AG04449 (cell line): ENCODE data around the gene AHNAK.
A peak's percentile ranks its signal among the peaks of the same experiment; 100 is the strongest.

ENCODE experiments used
- CTCF ChIA-PET: fragments of 350-600 bp; formaldehyde crosslinking; extraction: SDS; loops from one replicate; lab custom pipeline; 2021; ENCODE audit warnings: antibody characterized with exemption; lab: Yijun Ruan, JAX
- POLR2A ChIA-PET: fragments of 400-600, 350-600 bp; formaldehyde crosslinking; extraction: SDS; loops from one replicate; lab custom pipeline; 2020; ENCODE audit warnings: antibody characterized with exemption, inconsistent platforms; lab: Yijun Ruan, JAX
- DNase-seq: peaks from one replicate; pipeline ENCODE4 v3.0.0-alpha.2; 2010; ENCODE audit warnings: low read depth, low spot score
- H3K4me3 ChIP-seq: 2 replicates; pipeline ENCODE4 v1.5.1; 2011; ENCODE audit warnings: low read depth, mild to moderate bottlenecking, control low read depth, low read length
- TF ChIP-seq, protein P1 (sequence below): IDR thresholded peaks from one replicate; pipeline ENCODE4 v1.5.1; 2011; ENCODE audit warnings: mild to moderate bottlenecking, moderate library complexity, low read length, control low read depth, inconsistent platforms; ENCODE audit not compliant: insufficient read depth; ENCODE audit errors: missing control alignments

Gene AHNAK

DNA sequence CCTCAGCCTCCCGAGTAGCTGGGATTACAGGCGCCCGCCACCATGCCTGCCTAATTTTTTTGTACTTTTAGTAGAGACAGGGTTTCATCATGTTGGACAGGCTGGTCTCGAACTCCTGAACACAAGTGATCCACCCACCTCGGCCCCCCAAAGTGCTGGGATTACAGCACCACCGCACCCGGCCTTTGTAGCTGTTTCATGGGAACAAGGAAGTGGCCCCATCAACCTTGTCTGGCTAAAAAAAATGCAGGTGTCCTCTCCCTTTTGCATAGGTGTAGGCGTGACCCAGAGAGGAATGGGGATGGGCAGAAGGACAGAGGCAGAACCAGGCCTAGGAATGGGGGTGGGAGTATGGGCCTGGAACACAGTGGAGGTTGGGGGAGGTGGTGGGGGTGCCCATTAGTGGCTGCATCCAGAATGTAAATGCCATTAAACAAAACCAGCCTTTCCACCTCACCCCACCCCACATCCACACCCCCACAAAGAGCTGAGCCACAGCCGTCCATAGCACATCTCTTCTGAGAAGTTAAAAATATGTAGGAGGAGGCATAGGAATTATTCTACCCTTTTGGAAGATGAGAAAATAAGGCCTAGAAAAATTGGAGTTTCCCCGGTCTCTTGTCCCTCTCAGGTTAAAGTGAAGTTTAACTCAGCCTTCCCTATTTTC, 150.6 kb downstream of the AHNAK start:
- H3K4me3 ChIP-seq = no peak overlapping the region
- POLR2A ChIA-PET = interaction anchor here (0.7 to 1.8 kb wide), 8 partner anchors 125 to 269 kb away, joined by 3 to 17 read pairs (median 10); partner anchors contain the start of genes AHNAK, C11orf98, CSKMT and MTA2
- no peak for DNase-seq
- CTCF ChIA-PET = interaction anchor here (0.6 to 9.4 kb wide), 40 partner anchors 9 to 390 kb away, joined by 3 to 187 read pairs (median 8); partner anchors contain the start of genes AHNAK, BSCL2, C11orf98 and CSKMT
- TF ChIP-seq, protein P1, sequence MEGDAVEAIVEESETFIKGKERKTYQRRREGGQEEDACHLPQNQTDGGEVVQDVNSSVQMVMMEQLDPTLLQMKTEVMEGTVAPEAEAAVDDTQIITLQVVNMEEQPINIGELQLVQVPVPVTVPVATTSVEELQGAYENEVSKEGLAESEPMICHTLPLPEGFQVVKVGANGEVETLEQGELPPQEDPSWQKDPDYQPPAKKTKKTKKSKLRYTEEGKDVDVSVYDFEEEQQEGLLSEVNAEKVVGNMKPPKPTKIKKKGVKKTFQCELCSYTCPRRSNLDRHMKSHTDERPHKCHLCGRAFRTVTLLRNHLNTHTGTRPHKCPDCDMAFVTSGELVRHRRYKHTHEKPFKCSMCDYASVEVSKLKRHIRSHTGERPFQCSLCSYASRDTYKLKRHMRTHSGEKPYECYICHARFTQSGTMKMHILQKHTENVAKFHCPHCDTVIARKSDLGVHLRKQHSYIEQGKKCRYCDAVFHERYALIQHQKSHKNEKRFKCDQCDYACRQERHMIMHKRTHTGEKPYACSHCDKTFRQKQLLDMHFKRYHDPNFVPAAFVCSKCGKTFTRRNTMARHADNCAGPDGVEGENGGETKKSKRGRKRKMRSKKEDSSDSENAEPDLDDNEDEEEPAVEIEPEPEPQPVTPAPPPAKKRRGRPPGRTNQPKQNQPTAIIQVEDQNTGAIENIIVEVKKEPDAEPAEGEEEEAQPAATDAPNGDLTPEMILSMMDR = no peak

DNA sequence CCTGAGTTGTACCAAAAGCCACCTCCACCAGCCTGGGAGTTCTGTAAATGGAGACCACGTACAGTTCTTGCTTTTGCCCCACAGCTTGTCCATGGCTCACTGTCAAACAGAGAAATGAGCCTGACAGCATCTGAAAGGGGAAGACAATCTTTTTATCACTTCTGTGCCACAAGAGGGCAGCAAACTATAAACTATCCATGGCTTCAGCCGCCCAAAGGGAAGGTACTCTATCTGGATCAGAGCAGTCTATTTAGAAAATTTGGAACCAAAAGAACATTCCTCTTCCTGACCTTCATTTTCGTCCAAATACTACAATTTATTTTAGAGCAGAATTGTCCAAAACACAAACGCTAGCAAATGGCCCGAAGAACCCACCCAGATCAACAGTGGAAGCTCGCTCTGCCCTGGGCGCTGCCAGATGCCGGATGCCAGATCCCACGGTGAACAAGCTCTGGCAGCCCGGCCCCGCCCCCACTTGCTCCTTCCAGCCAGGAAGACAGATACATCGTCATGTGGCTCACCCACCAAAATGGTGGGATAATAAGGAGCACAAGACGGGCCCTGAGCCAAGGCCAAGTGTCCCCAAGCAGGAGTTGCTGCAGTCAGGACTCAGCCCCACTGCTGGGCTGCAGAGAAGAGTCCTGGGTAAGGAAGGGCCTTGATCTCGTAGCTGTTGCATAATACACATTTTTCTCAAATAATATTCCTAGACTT, 151.6 kb downstream of the AHNAK start:
- peak; percentile 31 for DNase-seq
- CTCF ChIA-PET = interaction anchor here (0.6 to 9.4 kb wide), 64 partner anchors 10 to 628 kb away, joined by 3 to 187 read pairs (median 5); partner anchors contain the start of genes AHNAK, C11orf98, CSKMT and EEF1G
- POLR2A ChIA-PET = interaction anchor here (0.7 to 1.8 kb wide), 11 partner anchors 126 to 270 kb away, joined by 3 to 17 read pairs (median 7); partner anchors contain the start of genes AHNAK, C11orf98, CSKMT and INTS5
- TF ChIP-seq, protein P1 = peak; percentile 49
- H3K4me3 ChIP-seq = peak overlapping the region; percentile 29

DNA sequence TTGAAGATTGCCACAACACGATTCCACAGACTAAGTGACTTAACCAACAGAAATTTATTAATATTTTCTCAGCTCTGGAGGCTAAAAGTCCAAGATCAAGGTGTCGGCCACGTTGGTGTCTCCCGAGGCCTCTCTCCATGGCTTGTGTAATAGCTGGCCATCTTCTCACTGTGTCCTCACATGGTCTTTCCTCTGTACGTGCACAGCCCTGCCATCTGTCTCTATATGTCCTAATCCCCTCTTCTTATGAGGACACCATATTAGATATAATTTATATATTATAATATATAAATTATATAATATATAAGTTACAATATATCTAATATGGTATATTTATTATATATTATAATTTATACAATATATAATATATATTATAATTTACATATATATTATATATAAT, 152.9 kb downstream of the AHNAK start:
- no peak overlapping the region for H3K4me3 ChIP-seq
- TF ChIP-seq, protein P1 = no peak
- POLR2A ChIA-PET = no interaction called here
- CTCF ChIA-PET = interaction anchor here (0.6 to 9.4 kb wide), 16 partner anchors 9 to 376 kb away, joined by 3 to 187 read pairs (median 8); partner anchors contain the start of genes AHNAK, LRRN4CL, SCGB1A1 and TUT1
- no peak for DNase-seq

DNA sequence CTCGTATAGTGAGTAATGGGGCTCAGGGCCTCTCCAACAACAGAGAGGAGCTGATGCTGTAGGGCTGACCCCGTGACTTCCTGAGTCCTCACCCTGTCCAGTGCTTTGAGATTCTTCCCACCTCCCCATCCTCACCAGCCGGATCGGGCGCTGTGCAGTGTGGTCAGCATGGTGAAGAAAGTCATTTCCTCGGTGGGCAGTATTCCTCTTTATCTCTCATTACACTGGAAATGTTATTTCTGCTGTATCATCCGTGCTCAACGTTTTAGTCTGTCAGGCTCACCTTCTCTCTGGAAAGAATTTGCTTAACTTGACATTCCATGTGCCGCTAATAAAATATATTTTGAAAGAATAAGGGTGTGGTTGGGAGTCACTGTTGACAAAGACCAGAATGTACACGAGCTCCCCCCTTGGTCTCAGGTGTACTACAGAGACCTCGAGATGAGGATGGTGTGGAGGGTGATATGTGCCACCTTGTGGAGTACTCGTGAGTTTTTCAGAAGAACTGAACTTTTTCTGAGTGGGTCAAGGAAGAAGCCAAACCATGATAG, 153.5 kb downstream of the AHNAK start:
- no peak overlapping the region for H3K4me3 ChIP-seq
- POLR2A ChIA-PET = no interaction called here
- CTCF ChIA-PET = interaction anchor here (0.6 to 9.4 kb wide), 14 partner anchors 8 to 313 kb away, joined by 3 to 187 read pairs (median 12); partner anchors contain the start of genes AHNAK, LRRN4CL, SCGB1A1 and TUT1
- DNase-seq = no peak
- TF ChIP-seq, protein P1 = no peak

DNA sequence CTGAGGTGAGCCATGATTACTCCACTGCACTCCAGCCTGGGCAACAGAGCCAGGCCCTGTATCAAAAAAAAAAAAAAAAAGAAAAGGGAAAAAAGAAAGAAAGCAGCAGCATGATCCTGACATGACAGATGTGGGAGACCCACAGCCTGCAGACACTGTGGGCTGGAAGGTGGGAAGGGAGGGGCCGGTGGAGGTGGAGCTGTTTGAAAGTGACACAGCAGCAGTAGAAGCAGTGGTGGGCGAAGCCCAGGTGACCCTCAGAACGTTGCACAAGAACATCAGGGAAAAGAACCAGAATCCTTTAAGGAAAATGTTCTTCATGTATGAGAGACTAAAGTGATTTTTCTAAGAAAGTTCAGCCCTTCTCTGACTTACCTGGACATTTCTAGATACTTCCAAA, 154.1 kb downstream of the AHNAK start:
- POLR2A ChIA-PET = no interaction called here
- no peak for DNase-seq
- CTCF ChIA-PET = interaction anchor here (1.3 to 9.4 kb wide), 9 partner anchors 9 to 335 kb away, joined by 3 to 187 read pairs (median 13); partner anchors contain the start of genes AHNAK, HNRNPUL2 and TTC9C
- TF ChIP-seq, protein P1 = no peak
- H3K4me3 ChIP-seq = no peak overlapping the region
